WTC11 (cell line): ENCODE results near the gene CEBPA. TPM values are rescaled to one million over a fixed set of nuclear protein-coding genes. Genes with fewer than 3 reads are reported as not detected.

Experiments
- ATAC-seq: fragments of 200-7000 bp; cut with Tn5 transposase; 2 replicates; pipeline ENCODE4 v1.10.0; 2021; ENCODE audit warnings: mild to moderate bottlenecking, moderate library complexity
- CTCF ChIA-PET: fragments of 300-600 bp; sonication (Branson Sonifier 250); formaldehyde crosslinking; loops from one replicate; lab custom pipeline; 2021; ENCODE audit warnings: antibody characterized with exemption; lab: Charles Lee
- POLR2A ChIA-PET: fragments of 350-600 bp; sonication (Branson Sonifier 250); formaldehyde crosslinking; loops from one replicate; lab custom pipeline; 2021; ENCODE audit warnings: antibody characterized with exemption; lab: Charles Lee
- DNase-seq: peaks from one replicate; pipeline ENCODE4 v3.0.0; 2021; ENCODE audit warnings: low spot score
- H3K27ac Mint-ChIP-seq: 2 replicates; pipeline ENCODE4 v1.8.0; 2021; ENCODE audit warnings: mixed read lengths
- H3K27me3 Mint-ChIP-seq: 2 replicates; pipeline ENCODE4 v1.8.0; 2021; ENCODE audit warnings: low read depth, mild to moderate bottlenecking, moderate library complexity, mixed read lengths
- H3K36me3 Mint-ChIP-seq: 2 replicates; pipeline ENCODE4 v1.8.0; 2021; ENCODE audit warnings: mixed read lengths
- H3K4me1 Mint-ChIP-seq: 2 replicates; pipeline ENCODE4 v1.8.0; 2022; ENCODE audit warnings: mixed read lengths
- H3K4me3 Mint-ChIP-seq: 2 replicates; pipeline ENCODE4 v1.8.0; 2021; ENCODE audit warnings: mild to moderate bottlenecking, moderate library complexity, mixed read lengths
- H3K9me3 Mint-ChIP-seq: 2 replicates; pipeline ENCODE4 v1.8.0; 2021; ENCODE audit warnings: mixed read lengths
- ESRRA ChIP-seq: sonication (generic); formaldehyde crosslinking; IDR thresholded peaks from 2 replicates; pipeline ENCODE4 v1.8.1; 2022; ENCODE audit warnings: mild to moderate bottlenecking, missing genetic modification reagents, borderline replicate concordance
- JAZF1 ChIP-seq: fragments of 250-450 bp; sonication (Bioruptor Pico); IDR thresholded peaks from 2 replicates; pipeline ENCODE4 v1.9.0; 2021; ENCODE audit warnings: moderate library complexity, mild to moderate bottlenecking, inconsistent platforms
- MXD4 ChIP-seq: fragments of 250-450 bp; sonication (Bioruptor Pico); IDR thresholded peaks from 2 replicates; pipeline ENCODE4 v1.8.0; 2021; ENCODE audit warnings: mild to moderate bottlenecking, moderate library complexity, borderline replicate concordance
- NR2C2 ChIP-seq: sonication (generic); formaldehyde crosslinking; IDR thresholded peaks from 2 replicates; pipeline ENCODE4 v1.8.0; 2022; ENCODE audit warnings: mild to moderate bottlenecking, missing genetic modification reagents
- SMAD4 ChIP-seq: sonication (generic); formaldehyde crosslinking; IDR thresholded peaks from 2 replicates; pipeline ENCODE4 v1.8.0; 2022; ENCODE audit warnings: mild to moderate bottlenecking, missing genetic modification reagents
- TP53 ChIP-seq: sonication (generic); formaldehyde crosslinking; IDR thresholded peaks from 2 replicates; pipeline ENCODE4 v1.8.1; 2023; ENCODE audit warnings: mild to moderate bottlenecking, missing genetic modification reagents
- ZNF219 ChIP-seq: sonication (generic); formaldehyde crosslinking; IDR thresholded peaks from 2 replicates; pipeline ENCODE4 v1.8.0; 2023; ENCODE audit warnings: missing genetic modification reagents, mild to moderate bottlenecking, borderline replicate concordance
- ZNF232 ChIP-seq: sonication (generic); formaldehyde crosslinking; IDR thresholded peaks from 2 replicates; pipeline ENCODE4 v1.8.0; 2022; ENCODE audit warnings: mild to moderate bottlenecking, missing genetic modification reagents
- total RNA-seq: library from RNA; stranded (reverse); gene quantifications from 3 replicates; pipeline ENCODE4 v1.2.3, GENCODE V29; 2021
- TF ChIP-seq, protein P1 (sequence below): sonication (generic); formaldehyde crosslinking; IDR thresholded peaks from 2 replicates; pipeline ENCODE4 v1.8.0; 2023; ENCODE audit warnings: mild to moderate bottlenecking, missing genetic modification reagents
- TF ChIP-seq, protein P2 (sequence below): sonication (generic); formaldehyde crosslinking; IDR thresholded peaks from 2 replicates; pipeline ENCODE4 v1.8.1; 2022; ENCODE audit warnings: mild to moderate bottlenecking, missing genetic modification reagents, moderate library complexity, borderline replicate concordance
- TF ChIP-seq, protein P3 (sequence below): fragments of 250-450 bp; sonication (Bioruptor Pico); IDR thresholded peaks from 2 replicates; pipeline ENCODE4 v2.1.2; 2022; ENCODE audit warnings: mild to moderate bottlenecking, moderate library complexity
- TF ChIP-seq, protein P4 (sequence below): sonication (generic); formaldehyde crosslinking; IDR thresholded peaks from 2 replicates; pipeline ENCODE4 v1.8.1; 2022; ENCODE audit warnings: low read depth, mild to moderate bottlenecking, moderate library complexity, missing genetic modification reagents, borderline replicate concordance
- TF ChIP-seq, protein P5 (sequence below): sonication (generic); formaldehyde crosslinking; IDR thresholded peaks from 2 replicates; pipeline ENCODE4 v1.8.0; 2022; ENCODE audit warnings: mild to moderate bottlenecking, missing genetic modification reagents

The CEBPA gene
- total RNA-seq, 1 experiment from 2014 or later, result 5.6 TPM

DNA sequence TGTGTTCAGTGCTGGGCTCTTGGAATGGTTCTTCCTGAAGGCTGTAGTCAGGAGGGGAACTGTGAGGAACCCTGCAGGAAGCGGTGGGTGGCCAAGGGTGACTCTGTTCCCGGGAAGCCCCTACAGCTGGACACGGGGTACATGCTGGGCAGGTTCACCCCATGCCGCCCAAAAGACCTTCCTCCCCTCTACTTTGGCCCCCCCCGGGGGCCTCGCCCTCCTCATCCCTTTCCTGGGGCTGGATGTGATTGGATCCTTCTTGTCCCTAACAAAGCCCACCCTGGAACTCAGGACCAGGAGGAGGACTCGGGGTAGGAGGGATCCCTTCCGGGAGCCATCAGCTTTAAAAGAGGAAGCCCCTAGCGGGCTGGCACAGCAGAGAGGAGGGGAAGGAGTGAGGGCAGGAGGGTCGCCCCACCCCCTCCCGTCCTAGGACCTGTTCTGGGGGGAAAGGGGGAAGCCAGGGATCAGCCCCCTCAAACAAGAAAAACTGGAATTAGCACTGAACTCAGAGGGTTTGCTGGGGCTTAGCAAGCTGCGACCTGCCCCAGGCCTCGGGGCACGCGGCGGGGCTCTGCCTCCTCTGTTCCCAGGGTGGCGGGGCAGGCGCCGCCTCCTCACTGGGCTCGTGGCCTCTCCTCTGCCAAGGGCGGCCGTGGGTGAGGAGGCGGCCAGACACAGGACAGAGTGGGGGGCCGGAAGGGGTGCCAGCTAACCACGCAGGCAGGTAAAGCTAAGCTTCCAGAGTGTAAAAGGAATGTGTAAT, 4.0 kb downstream of the CEBPA start (continued):
- TF ChIP-seq MXD4 (CRISPR knock-in tag) (no peak), NR2C2 (no peak), ZNF219 (CRISPR knock-in tag) (no peak), TP53 (CRISPR knock-in tag) (no peak), ZNF232 (CRISPR knock-in tag) (no peak)
- TF ChIP-seq, protein P1, sequence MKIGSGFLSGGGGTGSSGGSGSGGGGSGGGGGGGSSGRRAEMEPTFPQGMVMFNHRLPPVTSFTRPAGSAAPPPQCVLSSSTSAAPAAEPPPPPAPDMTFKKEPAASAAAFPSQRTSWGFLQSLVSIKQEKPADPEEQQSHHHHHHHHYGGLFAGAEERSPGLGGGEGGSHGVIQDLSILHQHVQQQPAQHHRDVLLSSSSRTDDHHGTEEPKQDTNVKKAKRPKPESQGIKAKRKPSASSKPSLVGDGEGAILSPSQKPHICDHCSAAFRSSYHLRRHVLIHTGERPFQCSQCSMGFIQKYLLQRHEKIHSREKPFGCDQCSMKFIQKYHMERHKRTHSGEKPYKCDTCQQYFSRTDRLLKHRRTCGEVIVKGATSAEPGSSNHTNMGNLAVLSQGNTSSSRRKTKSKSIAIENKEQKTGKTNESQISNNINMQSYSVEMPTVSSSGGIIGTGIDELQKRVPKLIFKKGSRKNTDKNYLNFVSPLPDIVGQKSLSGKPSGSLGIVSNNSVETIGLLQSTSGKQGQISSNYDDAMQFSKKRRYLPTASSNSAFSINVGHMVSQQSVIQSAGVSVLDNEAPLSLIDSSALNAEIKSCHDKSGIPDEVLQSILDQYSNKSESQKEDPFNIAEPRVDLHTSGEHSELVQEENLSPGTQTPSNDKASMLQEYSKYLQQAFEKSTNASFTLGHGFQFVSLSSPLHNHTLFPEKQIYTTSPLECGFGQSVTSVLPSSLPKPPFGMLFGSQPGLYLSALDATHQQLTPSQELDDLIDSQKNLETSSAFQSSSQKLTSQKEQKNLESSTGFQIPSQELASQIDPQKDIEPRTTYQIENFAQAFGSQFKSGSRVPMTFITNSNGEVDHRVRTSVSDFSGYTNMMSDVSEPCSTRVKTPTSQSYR (CRISPR knock-in tag), result no peak
- TF ChIP-seq, protein P2, sequence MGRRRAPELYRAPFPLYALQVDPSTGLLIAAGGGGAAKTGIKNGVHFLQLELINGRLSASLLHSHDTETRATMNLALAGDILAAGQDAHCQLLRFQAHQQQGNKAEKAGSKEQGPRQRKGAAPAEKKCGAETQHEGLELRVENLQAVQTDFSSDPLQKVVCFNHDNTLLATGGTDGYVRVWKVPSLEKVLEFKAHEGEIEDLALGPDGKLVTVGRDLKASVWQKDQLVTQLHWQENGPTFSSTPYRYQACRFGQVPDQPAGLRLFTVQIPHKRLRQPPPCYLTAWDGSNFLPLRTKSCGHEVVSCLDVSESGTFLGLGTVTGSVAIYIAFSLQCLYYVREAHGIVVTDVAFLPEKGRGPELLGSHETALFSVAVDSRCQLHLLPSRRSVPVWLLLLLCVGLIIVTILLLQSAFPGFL, result no peak

DNA sequence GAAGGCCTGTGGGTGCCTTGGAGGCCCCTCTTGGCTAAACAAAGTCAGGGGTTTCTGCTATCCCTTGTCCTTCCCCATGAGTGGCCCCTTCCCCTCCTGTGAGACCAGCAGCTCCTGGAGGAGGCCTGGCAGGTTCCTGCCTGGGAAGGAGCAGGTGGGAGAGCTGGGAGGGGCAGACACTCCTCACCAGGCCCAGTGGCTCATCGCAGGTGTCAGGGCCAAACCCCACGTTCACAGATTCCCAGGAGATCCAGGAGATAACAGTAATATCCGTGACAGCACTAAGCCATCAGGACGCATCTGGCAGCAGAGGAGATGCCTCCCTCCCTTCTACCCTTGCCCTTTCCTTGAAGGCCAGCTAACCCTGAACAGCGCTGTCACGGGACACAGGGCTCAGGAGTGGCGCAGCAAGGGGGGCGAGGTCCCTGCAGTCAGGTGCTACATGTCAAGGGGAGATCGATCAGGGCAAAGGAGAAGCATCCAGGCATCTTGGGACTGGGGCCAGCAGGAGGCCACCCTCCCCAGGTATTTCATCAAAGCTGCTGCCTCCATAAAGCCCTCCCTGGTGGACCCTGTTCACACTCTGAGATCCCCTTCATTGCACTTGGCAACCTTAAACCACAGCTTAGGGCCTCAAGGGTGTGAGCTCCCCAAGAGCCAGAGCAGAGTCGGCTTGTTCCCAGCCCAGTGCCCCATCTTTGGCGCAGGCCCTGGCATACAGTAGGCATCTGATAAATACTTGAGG, 4.8 kb downstream of the CEBPA start:
- Mint-ChIP-seq H3K9me3 (no peaks in the 10 kb centered on the region), H3K4me3 (no peak overlapping the region), H3K4me1 (peaks cover 13% of the 10 kb centered on the region), H3K27ac (no peak overlapping the region), H3K27me3 (peaks cover 25% of the 10 kb centered on the region), H3K36me3 (no peaks in the 10 kb centered on the region)
- DNase-seq (no peak), ATAC-seq (no peak)
- CTCF ChIA-PET, result interaction anchor here (0.5 to 2.4 kb wide), 5 partner anchors 14 to 480 kb away, joined by 3 to 7 read pairs (median 5); no protein-coding TSS in a partner anchor
- TF ChIP-seq, protein P3, sequence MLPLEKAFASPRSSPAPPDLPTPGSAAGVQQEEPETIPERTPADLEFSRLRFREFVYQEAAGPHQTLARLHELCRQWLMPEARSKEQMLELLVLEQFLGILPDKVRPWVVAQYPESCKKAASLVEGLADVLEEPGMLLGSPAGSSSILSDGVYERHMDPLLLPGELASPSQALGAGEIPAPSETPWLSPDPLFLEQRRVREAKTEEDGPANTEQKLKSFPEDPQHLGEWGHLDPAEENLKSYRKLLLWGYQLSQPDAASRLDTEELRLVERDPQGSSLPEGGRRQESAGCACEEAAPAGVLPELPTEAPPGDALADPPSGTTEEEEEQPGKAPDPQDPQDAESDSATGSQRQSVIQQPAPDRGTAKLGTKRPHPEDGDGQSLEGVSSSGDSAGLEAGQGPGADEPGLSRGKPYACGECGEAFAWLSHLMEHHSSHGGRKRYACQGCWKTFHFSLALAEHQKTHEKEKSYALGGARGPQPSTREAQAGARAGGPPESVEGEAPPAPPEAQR (CRISPR knock-in tag), result no peak
- no peak for TF ChIP-seq JAZF1 (CRISPR knock-in tag)
- no peak for TF ChIP-seq SMAD4 (CRISPR knock-in tag)
- no peak for TF ChIP-seq NR2C2
- TF ChIP-seq, protein P4, sequence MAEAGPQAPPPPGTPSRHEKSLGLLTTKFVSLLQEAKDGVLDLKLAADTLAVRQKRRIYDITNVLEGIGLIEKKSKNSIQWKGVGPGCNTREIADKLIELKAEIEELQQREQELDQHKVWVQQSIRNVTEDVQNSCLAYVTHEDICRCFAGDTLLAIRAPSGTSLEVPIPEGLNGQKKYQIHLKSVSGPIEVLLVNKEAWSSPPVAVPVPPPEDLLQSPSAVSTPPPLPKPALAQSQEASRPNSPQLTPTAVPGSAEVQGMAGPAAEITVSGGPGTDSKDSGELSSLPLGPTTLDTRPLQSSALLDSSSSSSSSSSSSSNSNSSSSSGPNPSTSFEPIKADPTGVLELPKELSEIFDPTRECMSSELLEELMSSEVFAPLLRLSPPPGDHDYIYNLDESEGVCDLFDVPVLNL (CRISPR knock-in tag), result no peak
- POLR2A ChIA-PET, result no interaction called here

DNA sequence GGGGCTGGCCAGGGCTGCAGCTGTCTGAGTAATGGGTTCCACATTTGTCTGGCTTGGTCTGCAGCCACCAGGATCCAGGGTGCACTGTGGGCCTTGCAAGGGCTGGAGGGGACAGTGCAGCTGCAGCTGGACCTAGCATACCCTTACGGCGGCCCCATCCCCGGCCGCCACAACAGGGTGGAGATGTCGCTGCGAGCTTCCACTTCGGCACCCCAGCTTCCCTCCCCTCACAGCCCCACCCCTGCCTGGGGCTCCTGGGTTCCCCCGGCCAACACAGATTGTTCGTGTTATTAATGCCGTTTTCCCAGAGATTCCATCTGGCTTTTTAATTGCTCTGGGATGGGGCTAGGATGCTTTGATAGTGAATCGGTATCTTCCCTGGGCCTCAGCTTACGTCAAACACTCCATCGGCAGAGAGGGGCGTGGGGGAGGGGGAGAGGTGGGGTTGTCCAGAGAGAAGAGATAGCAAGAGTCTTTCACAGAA, 5.8 kb downstream of the CEBPA start:
- Mint-ChIP-seq H3K9me3 (no peaks in the 10 kb centered on the region), H3K27me3 (peaks cover 25% of the 10 kb centered on the region)
- CTCF ChIA-PET, result interaction anchor here (0.8 to 1.7 kb wide), 4 partner anchors 14 to 481 kb away, joined by 3 read pairs; no protein-coding TSS in a partner anchor

More for the DNA sequence above, 5.8 kb downstream of the CEBPA start:
- no peak overlapping the region for H3K27ac Mint-ChIP-seq
- H3K36me3 Mint-ChIP-seq, result no peaks in the 10 kb centered on the region
- H3K4me3 Mint-ChIP-seq, result no peak overlapping the region
- H3K4me1 Mint-ChIP-seq, result peaks cover 13% of the 10 kb centered on the region
- DNase-seq (no peak), ATAC-seq (no peak)
- POLR2A ChIA-PET, result no interaction called here
- TF ChIP-seq, protein P5, sequence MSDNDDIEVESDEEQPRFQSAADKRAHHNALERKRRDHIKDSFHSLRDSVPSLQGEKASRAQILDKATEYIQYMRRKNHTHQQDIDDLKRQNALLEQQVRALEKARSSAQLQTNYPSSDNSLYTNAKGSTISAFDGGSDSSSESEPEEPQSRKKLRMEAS, result no peak
- TF ChIP-seq ESRRA (CRISPR knock-in tag), result no peak
